Stromal cell of bone marrow (primary cell): ENCODE results near the gene EPHB2.

ENCODE experiments used
- DNase-seq: peaks from one replicate; pipeline ENCODE4 v3.0.0-alpha.2; 2012; ENCODE audit warnings: low read depth

EPHB2 gene

GRCh38 chr1:22953057-22953739, 242.6 kb downstream of the EPHB2 start:
- no peak for DNase-seq

GRCh38 chr1:22953740-22954141, 243.1 kb downstream of the EPHB2 start:
- DNase-seq: no peak

GRCh38 chr1:22955146-22955545, 244.5 kb downstream of the EPHB2 start:
- DNase-seq: no peak

GRCh38 chr1:22957066-22957465, 246.4 kb downstream of the EPHB2 start:
- DNase-seq: no peak

- no peak for DNase-seq
Measured at GRCh38 chr1:22958556-22958955, 247.9 kb downstream of the EPHB2 start.

GRCh38 chr1:22959545-22960360, 249.1 kb downstream of the EPHB2 start:
- no peak for DNase-seq

- DNase-seq: no peak
Measured at GRCh38 chr1:22962558-22962957, 251.9 kb downstream of the EPHB2 start.

GRCh38 chr1:22963044-22963677, 252.5 kb downstream of the EPHB2 start:
- no peak for DNase-seq

- DNase-seq: no peak
Measured at GRCh38 chr1:22966309-22966708, 255.7 kb downstream of the EPHB2 start.

- DNase-seq: no peak
Measured at GRCh38 chr1:22967833-22968232, 257.2 kb downstream of the EPHB2 start.

GRCh38 chr1:22969304-22969709, 258.7 kb downstream of the EPHB2 start:
- DNase-seq: peak; percentile 18

- no peak for DNase-seq
Measured at GRCh38 chr1:22970096-22970495, 259.5 kb downstream of the EPHB2 start.
